ENCODE data around the gene NEK7. TPM values are rescaled to one million over a fixed set of nuclear protein-coding genes. Genes with fewer than 3 reads are reported as not detected.
A peak's percentile ranks its signal among the peaks of the same experiment; 100 is the strongest.

Gene NEK7
- total RNA-seq, 6 experiments from 2014 or later = 20.6 to 32.3 (median 21.5) TPM

- Histone ChIP-seq H3K4me3 (no peak overlapping the region), H3K27ac (no peak overlapping the region), H3K36me3 (no peaks in the 10 kb centered on the region), H3K27me3 (no peaks in the 10 kb centered on the region), H3K9me3 (no peaks in the 10 kb centered on the region), H3K4me1 (no peaks in the 10 kb centered on the region)
- intact Hi-C loops (cut with DNase I) = no loop called here
- ATAC-seq = no peak
- no peak for TF ChIP-seq POLR2A (IDR thresholded peaks at IDR 0.05)
- no peak for TF ChIP-seq CTCF (IDR thresholded peaks at IDR 0.05)
- no peak for DNase-seq
Observed at GRCh38 chr1:198337886-198338285, 181.1 kb downstream of the NEK7 start.

GRCh38 chr1:198340139-198340538 lies 183.3 kb downstream of the NEK7 start:
- Histone ChIP-seq H3K27me3 (no peaks in the 10 kb centered on the region), H3K4me3 (no peak overlapping the region), H3K4me1 (no peaks in the 10 kb centered on the region), H3K9me3 (no peaks in the 10 kb centered on the region), H3K36me3 (no peaks in the 10 kb centered on the region), H3K27ac (no peak overlapping the region)
- DNase-seq = no peak
- WGBS (ENCODE audit: insufficient coverage, low coverage, low lambda C conversion rate, missing lambda C conversion rate) = 83% methylated on average over 1 of the region's 1 CpG
- no peak for TF ChIP-seq POLR2A (IDR thresholded peaks at IDR 0.05)
- no peak for TF ChIP-seq CTCF (IDR thresholded peaks at IDR 0.05)
- intact Hi-C loops (cut with DNase I) = no loop called here
- no peak for ATAC-seq

GRCh38 chr1:198346178-198346577 lies 189.4 kb downstream of the NEK7 start:
- DNase-seq (no peak), ATAC-seq (peak; percentile 30 to 87 (median 72))
- no peaks in the 10 kb centered on the region for H3K27me3 ChIP-seq
- no peaks in the 10 kb centered on the region for H3K9me3 ChIP-seq
- H3K36me3 ChIP-seq = no peaks in the 10 kb centered on the region
- H3K27ac ChIP-seq = no peak overlapping the region
- intact Hi-C loops (cut with DNase I) = no loop called here
- TF ChIP-seq CTCF (IDR thresholded peaks at IDR 0.05) = no peak
- no peak for TF ChIP-seq POLR2A (IDR thresholded peaks at IDR 0.05)
- no peak overlapping the region for H3K4me3 ChIP-seq
- 40% methylated on average over 3 of the region's 3 CpGs for WGBS (ENCODE audit: insufficient coverage, low coverage, low lambda C conversion rate, missing lambda C conversion rate)
- peaks cover 0 to 4% (median 0%) of the 10 kb centered on the region in 4 donors for H3K4me1 ChIP-seq

- ATAC-seq = no peak
- Histone ChIP-seq H3K36me3 (no peaks in the 10 kb centered on the region), H3K4me1 (peaks cover 0 to 4% (median 0%) of the 10 kb centered on the region in 4 donors), H3K4me3 (no peak overlapping the region), H3K27ac (no peak overlapping the region), H3K9me3 (no peaks in the 10 kb centered on the region), H3K27me3 (no peaks in the 10 kb centered on the region)
- TF ChIP-seq POLR2A (IDR thresholded peaks at IDR 0.05) (no peak), CTCF (IDR thresholded peaks at IDR 0.05) (no peak)
- intact Hi-C loops (cut with DNase I) = no loop called here
- no peak for DNase-seq
Observed at GRCh38 chr1:198350456-198350855, 193.7 kb downstream of the NEK7 start.

- TF ChIP-seq POLR2A (IDR thresholded peaks at IDR 0.05) = no peak
- no peaks in the 10 kb centered on the region for H3K27me3 ChIP-seq
- no peaks in the 10 kb centered on the region for H3K4me1 ChIP-seq
- no peak overlapping the region for H3K4me3 ChIP-seq
- ATAC-seq (no peak), DNase-seq (no peak)
- WGBS (ENCODE audit: insufficient coverage, low coverage, low lambda C conversion rate, missing lambda C conversion rate) = 82% methylated on average over 5 of the region's 5 CpGs
- H3K9me3 ChIP-seq = no peaks in the 10 kb centered on the region
- no peaks in the 10 kb centered on the region for H3K36me3 ChIP-seq
- intact Hi-C loops (cut with DNase I) = no loop called here
- H3K27ac ChIP-seq = no peak overlapping the region
Observed at GRCh38 chr1:198352975-198353695, 196.3 kb downstream of the NEK7 start.

Measured in right lobe of liver (tissue), 6 donors.